ENCODE measurements around the gene AP4M1.

DNA sequence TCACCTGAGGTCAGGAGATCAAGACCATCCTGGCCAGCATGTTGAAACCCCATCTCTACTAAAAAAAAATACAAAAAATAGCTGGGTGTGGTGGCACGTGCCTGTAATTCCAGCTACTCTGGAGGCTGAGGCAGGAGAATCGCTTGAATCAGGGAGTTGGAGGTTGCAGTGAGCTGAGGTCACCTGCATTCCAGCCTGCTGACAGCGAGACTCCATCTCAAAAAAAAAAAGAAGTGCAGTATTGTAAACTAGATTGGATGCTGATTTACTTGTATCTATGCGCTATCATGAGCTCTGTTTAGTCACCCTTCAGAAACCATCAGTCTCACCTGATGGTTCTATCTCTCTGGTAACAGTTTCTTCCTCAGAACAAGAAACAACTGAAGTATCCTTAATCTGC lies 38.1 kb upstream of the AP4M1 start:
- TF ChIP-seq, protein P1, sequence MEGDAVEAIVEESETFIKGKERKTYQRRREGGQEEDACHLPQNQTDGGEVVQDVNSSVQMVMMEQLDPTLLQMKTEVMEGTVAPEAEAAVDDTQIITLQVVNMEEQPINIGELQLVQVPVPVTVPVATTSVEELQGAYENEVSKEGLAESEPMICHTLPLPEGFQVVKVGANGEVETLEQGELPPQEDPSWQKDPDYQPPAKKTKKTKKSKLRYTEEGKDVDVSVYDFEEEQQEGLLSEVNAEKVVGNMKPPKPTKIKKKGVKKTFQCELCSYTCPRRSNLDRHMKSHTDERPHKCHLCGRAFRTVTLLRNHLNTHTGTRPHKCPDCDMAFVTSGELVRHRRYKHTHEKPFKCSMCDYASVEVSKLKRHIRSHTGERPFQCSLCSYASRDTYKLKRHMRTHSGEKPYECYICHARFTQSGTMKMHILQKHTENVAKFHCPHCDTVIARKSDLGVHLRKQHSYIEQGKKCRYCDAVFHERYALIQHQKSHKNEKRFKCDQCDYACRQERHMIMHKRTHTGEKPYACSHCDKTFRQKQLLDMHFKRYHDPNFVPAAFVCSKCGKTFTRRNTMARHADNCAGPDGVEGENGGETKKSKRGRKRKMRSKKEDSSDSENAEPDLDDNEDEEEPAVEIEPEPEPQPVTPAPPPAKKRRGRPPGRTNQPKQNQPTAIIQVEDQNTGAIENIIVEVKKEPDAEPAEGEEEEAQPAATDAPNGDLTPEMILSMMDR (IDR thresholded peaks at IDR 0.05) = no peak
- TF ChIP-seq POLR2A (IDR thresholded peaks at IDR 0.05) = no peak
- no peak for TF ChIP-seq POLR2AphosphoS5 (IDR thresholded peaks at IDR 0.05)
